HG03139 (cell line): Measurements from ENCODE around the gene NDUFS8.
"Not testable (repeated sequence)": the region's sequence is repeated elsewhere in the genome, so short reads cannot be mapped to it uniquely, and the experiment has no call there.

ENCODE experiments used
- ATAC-seq: cut with Tn5 transposase; IDR thresholded peaks from one replicate; pipeline ENCODE4 v1.9.1; 2021; ENCODE audit not compliant: unreplicated experiment

The NDUFS8 gene

DNA sequence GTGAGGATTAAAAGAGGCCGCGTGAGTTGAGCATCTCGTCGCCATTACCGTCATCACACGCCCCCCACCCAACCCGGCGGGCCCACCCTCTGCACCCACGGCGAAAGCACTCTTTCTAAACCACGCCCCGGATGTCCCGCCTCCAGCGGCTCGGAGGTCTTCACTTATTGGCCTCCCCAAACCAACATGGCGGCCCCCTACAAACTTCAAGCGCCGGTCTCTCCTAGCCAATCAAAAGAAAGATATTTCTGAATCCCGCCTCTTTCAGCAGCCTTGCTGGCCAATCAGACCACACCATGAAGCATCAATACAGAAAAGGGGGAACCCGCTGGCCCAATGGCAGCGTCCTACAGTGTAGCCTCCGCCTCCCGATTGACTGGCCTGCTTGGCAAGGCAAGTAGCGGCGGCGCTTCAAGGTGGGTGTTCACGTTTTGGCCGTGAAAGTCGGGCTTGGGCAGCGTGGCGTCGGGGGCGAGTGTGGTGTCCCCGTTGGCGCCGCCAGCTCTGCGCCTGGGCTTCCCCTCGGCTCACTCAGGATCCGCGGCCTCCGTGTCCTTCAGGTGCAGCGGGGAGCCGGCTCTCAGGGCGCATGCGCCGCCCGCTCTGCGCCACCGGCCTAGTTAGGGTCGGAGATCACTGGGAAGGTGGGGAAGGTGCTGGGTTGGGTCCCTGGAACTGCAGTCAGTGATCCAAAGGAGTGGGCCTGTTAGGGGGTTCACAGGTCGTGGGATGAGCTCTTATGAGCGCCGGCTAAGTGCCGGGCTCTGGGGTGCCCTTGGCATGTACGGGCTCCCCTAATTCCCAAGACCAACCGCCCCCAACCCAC is at the start of gene NDUFS8:
NDUFS8 (plus strand) TSS at position 364 of the 826 bp plus-strand sequence. CDS start 1,471 bp downstream, outside the sequence.
- ATAC-seq, result peak; percentile 90

DNA sequence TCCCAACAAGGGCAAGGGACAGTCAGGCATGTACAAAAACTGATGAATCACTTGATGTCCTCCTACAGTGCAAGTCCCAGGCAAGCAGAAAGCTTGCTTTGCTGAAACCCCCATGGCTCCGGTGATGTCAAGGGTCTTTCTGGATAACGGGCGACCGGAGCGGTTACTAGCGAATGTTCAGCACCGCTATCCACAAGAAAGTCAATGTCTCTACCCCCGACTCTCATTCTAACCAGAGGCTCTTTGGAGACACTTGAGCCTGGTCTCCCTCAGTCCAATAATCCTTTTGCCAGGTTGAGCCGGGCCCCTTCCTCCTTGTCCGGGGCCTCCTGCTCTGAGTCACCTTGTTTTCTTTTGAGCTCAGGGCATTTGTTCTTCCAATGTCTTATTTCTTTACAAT is 49.3 kb upstream of the NDUFS8 start:
- ATAC-seq, result not testable (repeated sequence)

DNA sequence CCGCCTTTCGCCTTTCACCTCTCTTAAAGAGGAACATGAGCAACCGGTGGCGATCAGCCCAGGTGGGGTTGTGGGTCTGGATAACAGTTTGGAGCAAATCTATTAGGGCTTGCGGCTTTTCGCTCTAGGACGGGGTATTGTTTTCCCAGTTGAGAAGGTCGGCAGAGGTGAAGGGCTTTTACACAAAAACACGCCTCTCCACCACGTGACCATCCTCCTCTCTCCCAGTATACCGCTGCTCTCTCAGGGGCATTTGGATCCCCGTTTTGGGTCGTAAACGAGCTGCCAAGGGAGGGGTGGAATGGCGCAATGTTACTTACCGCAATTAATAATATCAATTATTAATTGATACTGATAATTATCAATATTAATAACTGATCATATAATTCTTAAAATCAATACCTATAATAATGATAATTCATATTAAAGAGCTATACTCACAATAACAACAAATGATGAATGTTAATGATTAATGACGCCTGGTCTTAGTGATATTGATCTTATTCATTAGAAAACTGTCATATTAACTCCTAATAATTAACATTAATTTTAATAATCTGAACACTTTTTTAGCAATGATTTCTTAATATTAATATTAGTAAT is 48.1 kb upstream of the NDUFS8 start:
- not testable (repeated sequence) for ATAC-seq

DNA sequence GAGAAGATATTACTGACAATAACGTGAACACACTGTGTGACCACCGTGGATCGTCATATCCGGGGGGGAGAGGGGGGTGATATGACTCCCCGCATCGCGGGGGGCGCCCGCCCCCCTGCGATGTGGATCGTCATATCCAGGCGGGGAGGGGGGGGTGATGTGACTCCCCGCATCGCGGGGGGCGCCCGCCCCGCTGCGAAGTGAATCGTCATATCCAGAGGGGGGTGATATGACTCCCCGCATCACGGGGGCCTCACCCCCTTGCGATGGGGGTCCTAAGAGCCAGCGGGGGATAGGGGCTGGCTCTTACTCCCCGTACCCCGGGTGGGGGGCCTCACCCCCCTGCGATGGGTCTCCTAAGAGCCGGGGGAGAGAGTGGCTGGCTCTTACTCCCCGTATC is 46.5 kb upstream of the NDUFS8 start:
- no peak for ATAC-seq

DNA sequence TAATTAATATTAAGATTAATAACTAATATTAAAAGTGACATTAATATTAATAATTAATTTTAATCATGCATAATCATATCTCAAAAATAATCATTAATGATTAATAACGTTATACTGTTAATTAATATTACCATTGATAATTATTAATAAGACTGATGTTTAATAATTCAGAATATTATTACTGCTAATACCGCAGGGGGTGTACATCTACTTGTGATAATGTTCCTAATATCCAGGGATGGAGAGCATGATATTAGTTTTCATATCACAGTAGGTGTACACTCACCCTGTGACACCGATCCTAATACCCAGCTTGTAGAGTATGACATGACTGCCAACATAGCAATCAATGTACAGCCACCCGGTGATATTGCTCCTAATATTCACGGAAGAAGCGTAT is 45.2 kb upstream of the NDUFS8 start:
- not testable (repeated sequence) for ATAC-seq

DNA sequence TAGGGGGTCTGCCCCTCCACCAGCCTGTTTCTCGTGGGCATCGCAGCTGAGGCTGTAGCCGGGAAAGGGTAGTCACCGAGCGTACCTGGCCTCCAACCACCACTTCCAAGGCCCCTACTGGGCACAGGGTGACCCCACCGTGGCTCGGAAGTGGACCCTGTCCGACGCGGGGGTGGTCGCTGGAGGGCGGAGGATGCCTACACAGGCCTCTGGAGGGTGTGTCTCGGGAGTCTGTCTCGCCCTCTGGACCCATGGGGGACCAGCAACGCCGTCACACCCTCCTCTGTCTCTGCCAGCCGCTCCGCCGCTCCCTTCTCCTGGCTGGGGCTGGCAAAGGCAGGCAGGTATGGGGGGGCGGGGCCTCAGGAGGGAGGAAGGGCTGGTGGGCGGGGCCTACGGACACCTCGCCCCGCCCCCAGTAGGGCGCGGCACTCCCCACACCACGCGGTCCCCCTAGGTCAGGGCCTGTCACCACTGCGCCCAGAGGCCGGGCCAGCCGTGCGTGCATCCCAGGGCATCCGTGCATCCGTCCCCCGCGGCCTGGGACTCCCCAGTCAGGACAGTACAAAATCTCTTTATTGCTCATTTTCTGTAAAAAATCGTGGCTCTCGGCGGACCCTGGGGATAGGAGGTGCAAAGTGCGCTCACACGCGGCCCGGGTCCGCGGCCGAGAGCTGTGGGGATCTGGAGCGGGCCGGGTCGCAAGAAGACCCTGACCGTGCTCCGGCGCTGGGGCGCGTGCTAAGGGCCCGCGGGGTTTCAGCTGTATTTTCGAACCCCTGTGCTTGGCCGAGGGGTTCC is 39.7 kb upstream of the NDUFS8 start:
- not testable (repeated sequence) for ATAC-seq

DNA sequence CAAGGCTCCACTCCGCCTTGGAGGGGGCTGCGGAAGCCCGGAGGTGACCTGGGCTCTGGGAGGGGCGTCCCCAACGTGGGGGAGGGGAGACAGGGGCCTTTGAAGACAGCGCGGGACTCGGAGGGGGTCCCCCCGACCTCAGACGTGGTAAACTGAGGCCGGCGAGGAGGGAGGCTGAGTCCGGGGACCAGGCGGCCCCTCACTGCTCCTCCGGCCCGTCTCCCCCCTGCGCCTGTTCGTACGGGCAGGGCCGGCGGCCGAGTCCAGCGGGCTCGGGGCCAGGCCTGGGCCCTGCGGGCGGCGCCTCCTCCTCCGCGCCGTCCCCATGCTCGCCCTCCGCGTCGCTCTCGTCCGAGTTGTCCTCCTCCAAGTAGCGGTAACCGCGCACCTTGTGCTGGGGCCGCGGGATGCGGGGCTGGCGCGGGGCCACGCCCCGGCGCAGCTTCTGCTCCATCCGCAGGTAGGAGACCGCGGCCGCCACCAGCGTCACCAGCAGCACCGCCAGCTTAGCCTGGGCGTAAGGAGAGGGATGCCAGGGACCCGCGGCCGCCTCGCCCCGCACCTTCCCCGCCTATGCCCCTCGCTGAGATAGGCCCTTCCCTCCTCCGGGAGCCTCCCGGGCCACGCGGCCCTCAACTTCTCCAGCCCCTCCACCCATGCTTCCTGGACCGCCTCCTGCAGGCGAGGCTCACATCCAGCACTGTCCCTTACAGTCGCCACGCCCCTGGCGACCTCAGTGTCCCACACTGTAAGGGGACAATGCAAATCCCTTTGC is 38.9 kb upstream of the NDUFS8 start:
- not testable (repeated sequence) for ATAC-seq

DNA sequence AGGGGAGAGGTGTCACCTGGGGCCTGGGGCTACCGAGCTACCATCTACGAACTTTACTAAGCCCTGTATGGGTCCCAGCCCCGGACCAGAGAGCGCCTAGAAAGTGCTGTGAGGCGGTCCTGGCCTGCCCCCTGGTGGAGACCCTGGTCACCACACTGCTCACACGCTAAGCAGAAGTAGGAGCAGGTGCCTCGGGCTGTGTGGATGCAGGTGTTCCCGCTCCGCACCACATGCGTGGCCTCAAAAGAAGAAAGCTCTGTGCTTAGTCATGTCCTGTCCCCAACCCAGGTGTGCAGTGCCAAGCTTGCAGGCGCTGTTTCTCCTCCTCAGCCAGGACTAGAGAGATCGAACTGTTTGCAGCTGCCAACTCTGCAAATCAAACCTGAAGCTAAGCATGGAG is 36.7 kb upstream of the NDUFS8 start:
- ATAC-seq, result not testable (repeated sequence)

DNA sequence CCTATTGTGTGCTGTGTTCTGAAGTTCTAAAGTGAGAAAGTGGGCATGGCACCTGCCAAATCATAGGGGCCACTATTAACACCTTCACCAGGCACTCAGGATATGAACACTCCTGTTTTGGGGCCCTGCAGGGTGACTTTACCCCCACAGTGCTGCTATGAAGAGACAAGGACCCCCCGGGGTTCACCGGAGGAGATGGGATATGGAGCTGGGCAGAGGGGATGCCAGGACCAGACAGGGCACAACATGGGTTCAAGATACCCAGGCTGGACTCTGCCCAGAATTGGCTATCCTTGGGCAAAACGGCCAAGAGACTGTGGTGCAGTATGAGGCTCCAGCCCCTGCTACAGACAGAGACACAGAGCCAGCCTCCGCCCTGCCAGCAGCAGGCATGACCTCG is 36.1 kb upstream of the NDUFS8 start:
- ATAC-seq, result not testable (repeated sequence)

DNA sequence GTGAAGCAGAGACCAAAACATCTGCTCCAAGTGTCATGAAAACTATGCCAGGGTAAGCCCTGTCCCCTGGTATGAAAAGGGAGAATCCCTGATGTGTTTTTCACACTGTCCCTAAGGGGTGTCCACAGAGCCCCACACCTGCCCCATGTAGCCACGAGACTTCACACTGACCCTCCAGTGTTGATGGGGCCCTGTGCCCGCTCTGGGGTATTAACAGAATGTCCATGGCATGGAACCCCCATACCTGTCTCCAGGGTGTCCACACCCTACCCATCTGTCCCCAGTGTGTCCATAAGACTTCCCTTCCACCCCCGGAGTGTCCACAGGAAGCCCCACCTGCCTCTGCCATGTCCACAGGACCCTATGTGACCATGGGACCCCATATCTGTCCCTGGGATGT is 35.4 kb upstream of the NDUFS8 start:
- ATAC-seq, result not testable (repeated sequence)

DNA sequence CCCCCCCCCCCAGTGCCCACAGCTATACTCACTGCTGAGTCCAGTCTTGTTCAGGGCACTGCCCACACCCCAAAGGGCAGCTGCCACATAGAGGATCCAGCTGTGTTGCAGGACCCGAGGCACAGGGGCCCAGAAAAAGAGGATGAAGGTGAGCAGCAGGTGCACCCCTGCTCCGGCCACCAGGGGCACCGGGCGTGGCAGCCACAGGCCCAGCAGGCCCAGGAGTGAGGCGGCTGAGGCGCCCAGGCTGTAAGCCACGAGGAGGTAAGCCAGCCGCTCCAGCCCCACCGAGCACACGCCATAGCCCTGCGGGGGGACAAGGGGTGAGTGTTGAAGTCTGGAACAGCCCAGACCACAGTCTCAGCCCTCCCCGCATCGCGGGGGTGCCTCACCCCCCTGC is 34.9 kb upstream of the NDUFS8 start:
- not testable (repeated sequence) for ATAC-seq

DNA sequence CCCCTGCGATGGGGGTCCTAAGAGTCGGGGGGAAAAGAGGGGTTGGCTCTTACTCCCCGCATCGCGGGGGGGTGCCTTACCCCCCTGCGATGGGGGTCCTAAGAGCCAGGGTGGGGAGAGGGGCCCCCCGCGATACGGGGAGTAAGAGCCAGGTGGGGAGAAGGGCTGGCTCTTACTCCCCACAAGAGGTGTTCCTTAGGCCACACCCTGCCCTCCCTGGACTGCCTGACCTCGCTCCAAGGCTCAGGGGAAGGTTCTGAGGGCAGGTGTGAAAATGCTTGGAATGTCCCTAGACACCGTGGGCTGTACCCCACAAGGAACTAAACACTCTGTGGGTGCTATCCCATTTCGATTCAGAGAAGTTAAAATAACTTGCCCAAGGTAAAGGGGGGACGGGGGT is 34.4 kb upstream of the NDUFS8 start:
- ATAC-seq, result no peak

DNA sequence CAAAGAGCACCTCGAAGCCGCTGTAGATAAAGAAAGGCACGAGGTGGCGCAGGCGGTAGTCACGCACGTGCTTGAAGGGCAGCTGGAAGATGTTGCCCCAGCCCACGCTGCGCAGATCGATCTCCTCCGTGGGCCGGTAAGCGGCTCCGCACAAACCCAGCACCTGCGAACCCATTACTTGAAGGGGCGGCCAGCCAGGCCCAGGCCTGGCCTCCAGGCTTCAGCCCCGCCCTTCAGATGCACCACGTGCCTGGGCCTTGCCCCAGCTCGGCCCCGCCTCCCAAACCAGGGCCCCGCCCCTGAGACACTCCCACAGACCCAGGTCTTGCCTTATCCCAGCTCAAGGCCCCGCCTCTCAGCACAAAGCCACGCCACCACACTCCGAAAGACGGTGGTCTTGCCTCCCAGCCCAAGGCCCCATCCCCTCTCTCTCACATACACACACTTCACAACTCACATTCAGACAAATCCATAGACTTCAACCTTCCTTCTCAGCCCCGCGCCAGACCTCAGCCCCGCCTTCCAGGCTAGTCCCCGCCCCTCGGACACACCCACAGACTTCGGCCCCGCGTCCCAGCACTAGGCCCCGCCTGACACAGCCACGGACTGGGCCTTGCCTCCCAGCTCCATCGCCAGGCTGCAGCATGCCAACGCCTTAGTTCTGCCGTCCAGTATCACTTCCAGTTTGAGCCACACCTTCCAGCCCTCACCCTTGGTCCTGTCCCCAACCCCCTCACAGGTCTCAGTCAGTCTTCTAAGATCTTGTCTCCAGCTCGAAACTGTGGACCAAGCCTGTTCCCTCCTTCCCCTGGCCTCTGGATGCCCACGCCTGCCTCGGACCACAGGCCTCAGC is 33.6 kb upstream of the NDUFS8 start:
- no peak for ATAC-seq

DNA sequence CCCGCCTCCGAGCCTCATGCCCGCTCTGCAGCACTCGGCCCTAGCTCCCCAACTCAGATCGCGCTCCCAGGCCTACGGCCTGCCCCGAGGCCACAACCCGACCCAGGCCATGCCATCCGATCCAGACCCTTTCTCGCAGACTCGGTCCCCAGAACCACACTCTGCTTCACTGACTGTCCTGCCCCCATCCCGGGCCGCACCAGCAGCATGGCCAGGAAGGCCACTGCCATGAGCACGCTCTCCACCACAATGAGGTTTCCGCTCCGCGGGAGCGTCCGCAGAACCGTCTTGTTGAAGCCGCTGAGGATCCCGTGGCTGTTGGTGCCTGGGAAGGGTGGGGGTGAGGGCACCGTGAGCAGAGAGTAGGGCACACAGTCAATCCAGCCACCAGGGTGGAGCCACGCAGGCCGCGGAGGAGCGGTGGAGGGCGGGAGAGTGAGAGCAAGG is 33.0 kb upstream of the NDUFS8 start:
- ATAC-seq, result no peak

DNA sequence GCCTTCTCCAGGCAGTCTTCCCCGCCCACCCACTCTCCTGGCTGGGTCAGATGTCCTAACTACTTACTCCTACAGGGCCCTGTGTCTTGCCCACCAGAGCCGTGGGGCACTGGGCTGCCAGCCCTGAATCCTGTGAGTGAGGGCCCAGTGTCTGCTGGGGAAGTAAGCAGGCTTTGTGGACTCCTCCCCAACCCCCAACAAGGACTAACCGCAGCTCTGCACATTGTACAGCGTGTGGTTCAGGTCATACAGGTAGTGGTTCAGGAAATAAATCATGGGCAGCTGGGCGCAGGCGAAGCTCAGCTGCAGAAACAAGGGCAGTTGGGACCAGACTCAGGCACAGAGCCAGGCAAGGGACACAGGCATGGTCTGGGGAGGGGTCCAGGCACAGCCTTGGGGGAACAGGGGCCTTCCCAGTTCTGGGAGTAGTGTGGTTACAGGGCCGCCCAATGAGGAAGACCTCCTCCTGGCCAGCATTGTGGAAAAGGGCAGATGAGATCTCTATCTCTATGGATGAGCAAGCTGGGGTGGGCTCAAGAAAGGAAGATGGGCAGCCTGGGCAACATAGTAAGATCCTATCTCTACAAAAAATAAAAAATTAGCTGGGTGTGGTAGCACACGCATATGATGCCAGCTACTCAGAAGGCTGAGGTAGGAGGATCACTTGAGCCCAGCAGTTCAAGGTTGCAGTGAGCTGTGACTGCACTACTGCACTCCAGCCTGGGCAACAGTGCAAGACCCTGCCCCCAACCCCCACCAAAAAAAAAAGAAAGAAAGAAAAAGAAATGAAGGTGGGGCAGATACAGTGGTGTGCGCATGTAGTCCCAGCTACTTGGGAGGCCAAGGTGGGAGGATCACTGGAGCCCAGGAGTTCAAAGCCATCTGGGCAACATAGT is 32.1 kb upstream of the NDUFS8 start:
- ATAC-seq, result no peak

DNA sequence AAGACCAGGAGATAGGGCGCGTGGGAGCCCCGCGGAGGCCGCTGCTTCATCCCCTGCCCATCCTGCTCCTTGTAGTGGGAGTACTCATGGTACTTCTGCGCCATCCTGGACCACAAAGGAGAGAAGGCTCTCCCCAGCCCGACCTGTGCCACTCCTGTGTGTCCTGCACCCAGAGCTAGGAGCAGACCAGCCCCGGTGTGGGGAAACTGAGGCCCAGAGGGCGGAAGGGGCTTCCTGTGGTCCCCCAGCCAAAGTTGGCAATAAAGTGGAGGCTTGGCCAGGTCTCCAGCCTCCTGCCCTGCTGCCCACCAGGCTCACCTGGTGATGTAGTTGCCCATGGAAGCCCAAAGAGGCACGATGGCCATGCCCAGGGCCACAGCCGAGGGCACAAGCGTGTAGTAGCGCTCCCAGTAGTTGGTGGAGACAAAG is 31.3 kb upstream of the NDUFS8 start:
- no peak for ATAC-seq

DNA sequence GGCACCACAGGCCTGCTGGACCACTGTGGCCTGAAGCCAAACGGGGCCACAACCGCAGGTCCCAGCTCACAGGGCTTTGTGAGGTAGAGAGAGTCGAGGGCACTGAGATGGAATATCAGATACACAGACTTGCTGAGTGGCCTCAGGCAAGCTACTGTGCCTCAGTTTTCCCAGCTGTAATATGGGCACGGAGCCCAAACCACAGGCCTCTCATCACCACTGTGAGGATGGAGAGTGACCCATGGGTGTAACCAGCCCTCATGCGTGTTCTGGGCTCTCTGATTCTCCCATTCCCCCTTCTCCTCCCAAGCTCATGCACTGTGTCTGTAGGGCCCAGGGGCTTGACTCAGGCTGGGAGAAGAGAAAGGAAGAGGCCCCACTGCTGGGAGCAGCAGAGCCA is 30.8 kb upstream of the NDUFS8 start:
- ATAC-seq, result no peak

DNA sequence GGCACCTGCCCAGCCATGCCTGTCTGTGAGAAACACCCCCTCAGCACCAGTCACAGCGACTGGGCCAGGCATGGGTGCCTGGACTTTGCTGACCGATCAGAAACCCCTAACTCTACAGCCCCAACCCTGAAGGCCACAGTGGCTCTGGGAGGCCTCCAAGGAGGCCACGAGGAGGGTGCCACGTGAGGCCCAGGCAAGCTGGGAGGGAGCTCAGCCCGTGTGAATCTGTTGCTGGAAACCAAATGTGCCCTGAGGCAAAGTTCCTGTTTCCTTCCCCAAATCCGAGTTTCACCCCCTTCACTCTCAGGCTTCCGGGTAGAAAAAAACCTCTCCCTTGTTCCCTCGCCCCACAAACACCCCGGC is 27.9 kb upstream of the NDUFS8 start:
- ATAC-seq, result peak; percentile 19
